Stimulated activated CD4-positive, alpha-beta T cell treated with anti-CD3 and anti-CD28 coated beads, Interleukin-1b, Interleukin-23, amount 100 ng/mL, for 4 hours (primary cell): ENCODE results near the gene CKB.
"Not testable (repeated sequence)": the region's sequence is repeated elsewhere in the genome, so short reads cannot be mapped to it uniquely, and the experiment has no call there.

Experiments
- DNase-seq, 2 donors: peaks; one replicate each; pipeline ENCODE4 v3.0.0-alpha.2; 2020; ENCODE audit warnings: low read depth in 2 of 2

The CKB gene

GRCh38 chr14:103512180-103512579, 10.4 kb downstream of the CKB start:
- not testable (repeated sequence) for DNase-seq

- no peak for DNase-seq
These were observed 11.6 kb downstream of the CKB start for GRCh38 chr14:103510724-103511693.

GRCh38 chr14:103509864-103510723, 12.5 kb downstream of the CKB start:
- no peak for DNase-seq

- DNase-seq: no peak
These were observed 13.9 kb downstream of the CKB start for GRCh38 chr14:103508521-103509329.

- DNase-seq: no peak
These were observed 14.9 kb downstream of the CKB start for GRCh38 chr14:103507751-103508150.

- DNase-seq: no peak
These were observed 17.6 kb downstream of the CKB start for GRCh38 chr14:103504991-103505565.

GRCh38 chr14:103503296-103503695, 19.3 kb downstream of the CKB start:
- no peak for DNase-seq

GRCh38 chr14:103502877-103503276, 19.8 kb downstream of the CKB start:
- no peak for DNase-seq

GRCh38 chr14:103501921-103502669, 20.5 kb downstream of the CKB start:
- DNase-seq: no peak

- DNase-seq: no peak
These were observed 21.4 kb downstream of the CKB start for GRCh38 chr14:103501041-103501870.

- peak; percentile 73 to 76 for DNase-seq
These were observed 22.3 kb downstream of the CKB start for GRCh38 chr14:103500148-103500990.

- DNase-seq: no peak
These were observed 22.9 kb downstream of the CKB start for GRCh38 chr14:103499709-103500108.

GRCh38 chr14:103496776-103497175, 25.9 kb downstream of the CKB start:
- DNase-seq: no peak

GRCh38 chr14:103495854-103496253, 26.8 kb downstream of the CKB start:
- no peak for DNase-seq

- no peak for DNase-seq
These were observed 30.3 kb downstream of the CKB start for GRCh38 chr14:103492156-103492925.

- no peak for DNase-seq
These were observed 30.9 kb downstream of the CKB start for GRCh38 chr14:103491691-103492090.

GRCh38 chr14:103489621-103490020, 33.0 kb downstream of the CKB start:
- no peak for DNase-seq

- DNase-seq: no peak
These were observed 33.7 kb downstream of the CKB start for GRCh38 chr14:103488960-103489359.
